ENCODE results near the gene SHC3. TPM values are rescaled to one million over a fixed set of nuclear protein-coding genes. Genes with fewer than 3 reads are reported as not detected.

The SHC3 gene
- total and polyA plus RNA-seq, 2 donors (not counting 1 experiment from before 2014, with no cell fraction given): 1.7 to 16.2 TPM

- no peak overlapping the region for H3K4me3 ChIP-seq (replicated peaks in 1 of 4; ENCODE audit: control extremely low read depth in 1 of 4, insufficient read depth in 1 of 4, low read depth in 3 of 4, low read length in 4 of 4)
- H3K4me2 ChIP-seq (ENCODE audit: extremely low read depth, insufficient read depth, low read length): no peak overlapping the region
- no peaks in the 10 kb centered on the region for H3K4me1 ChIP-seq (ENCODE audit: control insufficient read depth, extremely low read depth, insufficient read depth, low read length)
- no peak overlapping the region for H3K9ac ChIP-seq (ENCODE audit: insufficient read depth, low read length)
- no peak for DNase-seq (ENCODE audit: low read depth in 2 of 2)
- no peaks in the 10 kb centered on the region for H3K36me3 ChIP-seq (ENCODE audit: control insufficient read depth, insufficient read depth, low read length)
- H4K20me1 ChIP-seq (ENCODE audit: control insufficient read depth, extremely low read depth, insufficient read depth, low read length): no peaks in the 10 kb centered on the region
- no peaks in the 10 kb centered on the region for H3K27me3 ChIP-seq (ENCODE audit: control insufficient read depth, insufficient read depth, low read length)
- no peak overlapping the region for H3K27ac ChIP-seq (ENCODE audit: insufficient read depth, low read length)
- no peaks in the 10 kb centered on the region for H3K79me2 ChIP-seq (ENCODE audit: control insufficient read depth, insufficient read depth, low read length)
- TF ChIP-seq EZH2 (IDR thresholded peaks at IDR 0.05; ENCODE audit: low read length, missing control alignments): no peak
- no peak for TF ChIP-seq CTCF (conservative IDR thresholded peaks at IDR 0.05 in 1 of 2, IDR thresholded peaks at IDR 0.05 in 1 of 2; ENCODE audit: low read depth in 1 of 2, low read length in 2 of 2)
- no peak overlapping the region for H2AFZ ChIP-seq (ENCODE audit: low read length)
- H3K9me3 ChIP-seq (ENCODE audit: control insufficient read depth, insufficient read depth, low read depth, low read length): no peaks in the 10 kb centered on the region
These were observed 28.4 kb upstream of the SHC3 start for GRCh38 chr9:89207026-89207425.

DNA sequence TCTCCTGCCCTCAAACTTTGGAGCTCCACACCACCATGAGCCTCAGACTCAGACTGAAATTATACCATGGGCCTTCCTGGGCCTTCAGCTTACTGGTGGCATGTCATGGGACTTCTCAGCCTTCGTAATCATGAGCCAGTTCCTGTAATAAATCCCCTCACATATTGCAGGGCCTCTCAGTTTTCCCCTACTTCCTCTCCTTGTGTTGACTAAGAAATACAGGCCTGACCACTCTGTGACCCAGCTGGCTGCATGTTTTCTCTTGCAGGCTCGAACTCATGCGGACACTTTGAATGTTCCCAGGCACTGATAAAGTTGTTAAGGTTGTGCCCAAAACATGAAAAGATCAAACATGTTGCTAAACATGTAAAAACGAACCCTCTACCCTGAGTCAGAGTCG lies 26.2 kb upstream of the SHC3 start:
- no peaks in the 10 kb centered on the region for H4K20me1 ChIP-seq (ENCODE audit: control insufficient read depth, extremely low read depth, insufficient read depth, low read length)
- H3K4me1 ChIP-seq (ENCODE audit: control insufficient read depth, extremely low read depth, insufficient read depth, low read length): no peaks in the 10 kb centered on the region
- DNase-seq (ENCODE audit: low read depth in 2 of 2): no peak
- no peaks in the 10 kb centered on the region for H3K36me3 ChIP-seq (ENCODE audit: control insufficient read depth, insufficient read depth, low read length)
- H3K9me3 ChIP-seq (ENCODE audit: control insufficient read depth, insufficient read depth, low read depth, low read length): no peaks in the 10 kb centered on the region
- H3K9ac ChIP-seq (ENCODE audit: insufficient read depth, low read length): no peak overlapping the region
- H3K27me3 ChIP-seq (ENCODE audit: control insufficient read depth, insufficient read depth, low read length): no peaks in the 10 kb centered on the region
- no peak overlapping the region for H3K4me2 ChIP-seq (ENCODE audit: extremely low read depth, insufficient read depth, low read length)
- H3K79me2 ChIP-seq (ENCODE audit: control insufficient read depth, insufficient read depth, low read length): no peaks in the 10 kb centered on the region
- H3K27ac ChIP-seq (ENCODE audit: insufficient read depth, low read length): no peak overlapping the region
- no peak overlapping the region for H2AFZ ChIP-seq (ENCODE audit: low read length)
- TF ChIP-seq CTCF (conservative IDR thresholded peaks at IDR 0.05 in 1 of 2, IDR thresholded peaks at IDR 0.05 in 1 of 2; ENCODE audit: low read depth in 1 of 2, low read length in 2 of 2): no peak
- TF ChIP-seq EZH2 (IDR thresholded peaks at IDR 0.05; ENCODE audit: low read length, missing control alignments): no peak
- no peak overlapping the region for H3K4me3 ChIP-seq (replicated peaks in 1 of 4; ENCODE audit: control extremely low read depth in 1 of 4, insufficient read depth in 1 of 4, low read depth in 3 of 4, low read length in 4 of 4)

DNA sequence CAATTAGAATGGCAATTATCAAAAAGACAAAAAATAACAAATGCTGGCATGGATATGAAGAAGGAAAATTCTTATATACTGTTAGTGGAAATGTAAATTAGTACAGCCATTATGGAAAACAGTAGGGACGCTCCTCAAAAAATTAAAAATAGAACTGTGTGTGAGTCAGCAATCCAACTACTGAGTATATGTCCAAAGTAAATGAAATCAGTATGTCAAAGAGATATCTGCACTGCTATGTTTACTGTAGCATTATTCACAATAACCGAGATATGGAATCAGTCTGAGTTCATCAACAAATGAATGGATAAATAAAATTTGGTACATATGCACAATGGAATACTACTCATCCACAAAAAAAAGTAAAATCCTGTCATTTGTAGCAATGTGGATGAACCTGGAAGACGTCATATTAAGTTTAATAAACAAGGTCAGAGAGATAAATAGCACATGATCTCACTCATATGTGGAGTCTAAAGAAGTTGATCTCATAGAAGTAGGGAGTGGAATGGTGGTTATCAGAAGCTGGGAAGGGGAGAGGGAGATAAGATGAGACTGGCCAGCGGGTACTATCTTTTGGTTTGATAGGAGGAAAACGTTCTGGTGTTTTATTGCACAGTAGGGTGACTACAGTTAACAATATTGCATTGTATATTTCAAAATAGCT lies 16.6 kb upstream of the SHC3 start:
- Histone ChIP-seq H3K36me3 (ENCODE audit: control insufficient read depth, insufficient read depth, low read length) (no peaks in the 10 kb centered on the region), H3K79me2 (ENCODE audit: control insufficient read depth, insufficient read depth, low read length) (no peaks in the 10 kb centered on the region), H3K27ac (ENCODE audit: insufficient read depth, low read length) (no peak overlapping the region), H3K27me3 (ENCODE audit: control insufficient read depth, insufficient read depth, low read length) (no peaks in the 10 kb centered on the region), H3K9me3 (ENCODE audit: control insufficient read depth, insufficient read depth, low read depth, low read length) (no peaks in the 10 kb centered on the region), H3K9ac (ENCODE audit: insufficient read depth, low read length) (no peak overlapping the region), H3K4me3 (replicated peaks in 1 of 4; ENCODE audit: control extremely low read depth in 1 of 4, insufficient read depth in 1 of 4, low read depth in 3 of 4, low read length in 4 of 4) (no peak overlapping the region), H2AFZ (ENCODE audit: low read length) (no peak overlapping the region), H4K20me1 (ENCODE audit: control insufficient read depth, extremely low read depth, insufficient read depth, low read length) (no peaks in the 10 kb centered on the region), H3K4me2 (ENCODE audit: extremely low read depth, insufficient read depth, low read length) (no peak overlapping the region), H3K4me1 (ENCODE audit: control insufficient read depth, extremely low read depth, insufficient read depth, low read length) (no peaks in the 10 kb centered on the region)
- TF ChIP-seq CTCF (conservative IDR thresholded peaks at IDR 0.05 in 1 of 2, IDR thresholded peaks at IDR 0.05 in 1 of 2; ENCODE audit: low read depth in 1 of 2, low read length in 2 of 2) (no peak), EZH2 (IDR thresholded peaks at IDR 0.05; ENCODE audit: low read length, missing control alignments) (no peak)
- no peak for DNase-seq (ENCODE audit: low read depth in 2 of 2)
